WERI-Rb-1 (cell line): ENCODE results near the gene PLA2G4A.

Experiments
- DNase-seq: peaks from one replicate; pipeline ENCODE4 v3.0.0-alpha.2; 2020
- H3K27ac ChIP-seq: fragments of 250-450 bp; sonication (Bioruptor Pico); 2 replicates; pipeline ENCODE4 v1.5.1; 2020; ENCODE audit warnings: mild to moderate bottlenecking, moderate library complexity
- H3K27me3 ChIP-seq: fragments of 250-450 bp; sonication (Bioruptor Pico); 2 replicates; pipeline ENCODE4 v1.5.1; 2021; ENCODE audit warnings: mild to moderate bottlenecking, low read depth, moderate library complexity; ENCODE audit not compliant: insufficient read depth, severe bottlenecking
- H3K36me3 ChIP-seq: fragments of 250-450 bp; sonication (Bioruptor Pico); 2 replicates; pipeline ENCODE4 v1.5.1; 2020; ENCODE audit warnings: mild to moderate bottlenecking, moderate library complexity
- H3K4me3 ChIP-seq: 2 replicates; pipeline ENCODE4 v1.5.1; 2011; ENCODE audit warnings: low read depth, mild to moderate bottlenecking, control low read depth, low read length
- H3K9me3 ChIP-seq: fragments of 250-450 bp; sonication (Bioruptor Pico); 2 replicates; pipeline ENCODE4 v1.5.1; 2021; ENCODE audit warnings: mild to moderate bottlenecking, moderate library complexity; ENCODE audit not compliant: severe bottlenecking
- CTCF ChIP-seq: IDR thresholded peaks from 2 replicates; pipeline ENCODE4 v1.5.1; 2011; ENCODE audit warnings: low read depth, mild to moderate bottlenecking, control low read depth, inconsistent platforms, low read length

Gene PLA2G4A

DNA sequence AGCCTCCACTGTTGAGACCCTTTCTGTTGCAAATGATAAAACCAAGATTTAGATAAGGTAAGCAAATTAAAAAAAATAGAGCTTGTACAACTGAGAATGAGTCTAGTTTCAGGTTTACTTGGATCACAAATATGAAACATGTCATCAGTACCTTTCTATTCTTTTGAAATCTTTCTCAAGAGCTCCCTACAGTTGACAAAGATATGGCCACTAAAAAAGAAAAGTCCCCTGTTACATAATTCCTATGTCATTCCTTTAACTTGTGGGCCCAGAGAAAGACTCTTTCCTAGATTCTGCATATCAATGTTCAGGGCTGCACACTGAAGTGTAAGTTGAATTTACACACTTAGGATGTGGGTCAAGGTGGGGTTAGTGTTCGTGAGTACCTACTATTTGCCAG, 168.1 kb downstream of the PLA2G4A start:
- TF ChIP-seq CTCF = no peak
- Histone ChIP-seq H3K9me3 (no peaks in the 10 kb centered on the region), H3K4me3 (no peak overlapping the region), H3K36me3 (no peaks in the 10 kb centered on the region), H3K27ac (no peak overlapping the region), H3K27me3 (no peaks in the 10 kb centered on the region)
- no peak for DNase-seq

- Histone ChIP-seq H3K36me3 (no peaks in the 10 kb centered on the region), H3K4me3 (no peak overlapping the region), H3K9me3 (peaks cover 4% of the 10 kb centered on the region), H3K27ac (no peak overlapping the region), H3K27me3 (no peaks in the 10 kb centered on the region)
- DNase-seq = no peak
- no peak for TF ChIP-seq CTCF
Measured at GRCh38 chr1:186997877-186998276, 169.1 kb downstream of the PLA2G4A start.

DNA sequence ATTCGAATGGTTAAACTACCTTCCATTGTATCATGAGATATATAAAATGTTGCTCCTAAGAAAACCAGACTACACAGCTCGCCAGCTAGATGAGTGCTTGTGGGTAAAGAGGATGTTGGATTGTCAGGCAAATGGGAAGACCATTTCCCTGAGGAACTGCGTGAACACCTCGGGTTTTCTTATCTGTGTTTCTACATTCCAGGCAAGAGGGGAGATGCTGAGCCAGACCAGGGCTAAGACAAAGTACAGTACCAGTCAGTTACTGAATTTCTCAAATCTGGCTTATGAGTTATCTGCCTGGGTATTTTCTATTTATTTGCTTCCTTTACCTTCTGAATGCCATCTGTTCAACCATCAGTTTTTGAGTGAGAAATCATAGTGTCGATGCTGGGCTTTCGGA, 170.8 kb downstream of the PLA2G4A start:
- Histone ChIP-seq H3K9me3 (peaks cover 4% of the 10 kb centered on the region), H3K27me3 (no peaks in the 10 kb centered on the region), H3K27ac (no peak overlapping the region), H3K36me3 (no peaks in the 10 kb centered on the region), H3K4me3 (no peak overlapping the region)
- no peak for TF ChIP-seq CTCF
- DNase-seq = no peak

DNA sequence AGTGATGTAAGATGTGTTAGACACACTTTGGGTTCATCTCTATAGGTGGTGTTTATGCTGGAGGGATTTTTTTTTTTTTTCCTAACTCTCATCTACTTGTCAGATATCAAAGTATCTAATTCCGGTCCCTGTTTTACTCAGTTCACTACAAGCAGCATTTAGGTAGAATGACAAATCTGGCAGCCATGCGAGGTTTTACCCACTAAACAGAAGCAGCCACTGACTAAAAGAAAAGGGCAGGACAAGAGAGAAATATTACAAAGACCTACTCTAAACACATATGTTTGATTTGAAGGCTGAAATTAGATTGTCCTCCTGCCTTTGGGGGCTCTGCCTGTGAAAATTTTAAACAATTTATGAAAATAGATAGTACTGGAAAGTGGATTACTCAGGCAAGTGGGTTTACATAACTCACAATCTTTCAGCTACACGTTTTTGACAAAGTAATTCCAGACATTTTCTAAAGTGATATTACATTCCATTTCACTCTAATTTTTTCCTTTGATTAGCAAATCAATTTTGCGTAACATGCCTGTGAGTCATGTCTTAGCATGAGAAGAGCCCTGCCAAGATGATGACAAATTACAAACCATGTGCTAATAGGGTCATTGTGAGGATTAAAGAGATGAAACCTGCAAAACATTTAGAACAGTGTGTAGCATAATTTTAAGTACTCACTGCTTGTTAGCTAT, 172.6 kb downstream of the PLA2G4A start:
- no peak overlapping the region for H3K4me3 ChIP-seq
- no peaks in the 10 kb centered on the region for H3K27me3 ChIP-seq
- no peak for DNase-seq
- no peak for TF ChIP-seq CTCF
- H3K9me3 ChIP-seq = peaks cover 4% of the 10 kb centered on the region
- H3K36me3 ChIP-seq = no peaks in the 10 kb centered on the region
- H3K27ac ChIP-seq = no peak overlapping the region

GRCh38 chr1:187003353-187003752, 174.6 kb downstream of the PLA2G4A start:
- Histone ChIP-seq H3K9me3 (peaks cover 4% of the 10 kb centered on the region), H3K27ac (no peak overlapping the region), H3K4me3 (no peak overlapping the region), H3K36me3 (no peaks in the 10 kb centered on the region), H3K27me3 (no peaks in the 10 kb centered on the region)
- TF ChIP-seq CTCF = no peak
- no peak for DNase-seq

DNA sequence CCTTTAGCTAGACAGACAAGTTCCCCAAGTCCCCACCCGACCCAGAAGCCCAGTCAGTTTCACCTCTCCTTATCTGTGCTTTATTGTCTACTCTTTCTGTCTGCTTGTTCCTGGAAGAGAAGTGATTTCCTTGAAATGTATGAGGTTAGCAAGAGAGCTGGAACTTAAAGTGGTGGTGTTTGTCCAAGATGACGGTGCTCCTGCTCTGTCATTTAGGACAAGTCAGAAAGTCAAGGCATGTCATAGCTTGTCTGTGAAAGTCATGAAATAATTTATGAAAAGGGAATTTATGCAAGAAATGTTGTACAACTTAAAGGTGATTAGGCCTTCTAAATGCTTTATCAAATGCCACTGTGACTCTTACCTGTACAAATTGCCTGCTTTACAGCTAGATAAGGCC, 178.1 kb downstream of the PLA2G4A start:
- Histone ChIP-seq H3K4me3 (no peak overlapping the region), H3K9me3 (peaks cover 7% of the 10 kb centered on the region), H3K27me3 (no peaks in the 10 kb centered on the region), H3K27ac (no peak overlapping the region), H3K36me3 (no peaks in the 10 kb centered on the region)
- no peak for TF ChIP-seq CTCF
- DNase-seq = no peak
